BLaER1 (cell line): ENCODE results near the gene CD55.

Experiments
- H3K27ac ChIP-seq: shearing (Covaris generic); formaldehyde crosslinking; 2 replicates; pipeline ENCODE4 v1.8.1; 2022
- H3K27me3 ChIP-seq: shearing (Covaris generic); formaldehyde crosslinking; 2 replicates; pipeline ENCODE4 v1.8.1; 2022
- H3K36me3 ChIP-seq: shearing (Covaris generic); formaldehyde crosslinking; 2 replicates; pipeline ENCODE4 v1.8.1; 2022
- H3K4me1 ChIP-seq: shearing (Covaris generic); formaldehyde crosslinking; 2 replicates; pipeline ENCODE4 v1.8.1; 2022
- H3K4me2 ChIP-seq: shearing (Covaris generic); formaldehyde crosslinking; 2 replicates; pipeline ENCODE4 v1.8.1; 2022
- H3K4me3 ChIP-seq: shearing (Covaris generic); formaldehyde crosslinking; 2 replicates; pipeline ENCODE4 v1.8.1; 2022
- H3K9ac ChIP-seq: shearing (Covaris generic); formaldehyde crosslinking; 2 replicates; pipeline ENCODE4 v1.8.1; 2022
- H3K9me3 ChIP-seq: shearing (Covaris generic); formaldehyde crosslinking; 2 replicates; pipeline ENCODE4 v1.8.1; 2022
- H4K20me1 ChIP-seq: shearing (Covaris generic); formaldehyde crosslinking; 2 replicates; pipeline ENCODE4 v1.8.1; 2022
- Cebpa-rat ChIP-seq: shearing (Covaris generic); IDR thresholded peaks from 2 replicates; pipeline ENCODE4 v1.8.1; 2022

The CD55 gene, protein sequence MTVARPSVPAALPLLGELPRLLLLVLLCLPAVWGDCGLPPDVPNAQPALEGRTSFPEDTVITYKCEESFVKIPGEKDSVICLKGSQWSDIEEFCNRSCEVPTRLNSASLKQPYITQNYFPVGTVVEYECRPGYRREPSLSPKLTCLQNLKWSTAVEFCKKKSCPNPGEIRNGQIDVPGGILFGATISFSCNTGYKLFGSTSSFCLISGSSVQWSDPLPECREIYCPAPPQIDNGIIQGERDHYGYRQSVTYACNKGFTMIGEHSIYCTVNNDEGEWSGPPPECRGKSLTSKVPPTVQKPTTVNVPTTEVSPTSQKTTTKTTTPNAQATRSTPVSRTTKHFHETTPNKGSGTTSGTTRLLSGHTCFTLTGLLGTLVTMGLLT

DNA sequence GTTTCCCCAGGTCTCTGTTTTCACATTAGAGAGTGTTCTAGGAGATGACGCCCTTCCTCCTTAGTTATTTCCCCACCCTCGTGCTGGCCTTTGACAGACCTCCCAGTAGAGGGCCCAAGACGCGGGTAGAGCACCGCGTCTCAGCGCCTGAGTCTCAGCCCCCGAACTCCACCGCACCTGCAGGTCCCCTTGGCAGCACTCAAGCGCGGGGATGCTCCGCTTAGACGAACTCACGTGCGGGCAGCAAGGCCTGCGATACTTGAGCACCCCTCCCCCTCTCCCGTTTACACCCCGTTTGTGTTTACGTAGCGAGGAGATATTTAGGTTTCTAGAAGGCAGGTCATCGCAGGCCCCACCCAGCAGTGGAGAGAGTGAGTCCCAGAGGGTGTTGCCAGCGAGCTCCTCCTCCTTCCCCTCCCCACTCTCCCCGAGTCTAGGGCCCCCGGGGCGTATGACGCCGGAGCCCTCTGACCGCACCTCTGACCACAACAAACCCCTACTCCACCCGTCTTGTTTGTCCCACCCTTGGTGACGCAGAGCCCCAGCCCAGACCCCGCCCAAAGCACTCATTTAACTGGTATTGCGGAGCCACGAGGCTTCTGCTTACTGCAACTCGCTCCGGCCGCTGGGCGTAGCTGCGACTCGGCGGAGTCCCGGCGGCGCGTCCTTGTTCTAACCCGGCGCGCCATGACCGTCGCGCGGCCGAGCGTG is at the start of gene CD55:
TSS of gene CD55 (plus strand) at position 600 of the 711 bp plus-strand sequence. CDS start at position 688, 88 bp downstream.
- Histone ChIP-seq H3K4me2 (peak within 1 kb of the TSS; percentile 88), H3K27ac (peak within 1 kb of the TSS; percentile 90), H3K9ac (peak within 1 kb of the TSS; percentile 91), H3K4me3 (peak within 1 kb of the TSS; percentile 82), H3K9me3 (no peaks in the 10 kb centered on the region), H3K4me1 (peaks cover 25% of the 10 kb centered on the region), H4K20me1 (no peaks in the 10 kb centered on the region), H3K27me3 (no peaks in the 10 kb centered on the region), H3K36me3 (peaks cover 13% of the 10 kb centered on the region)
- TF ChIP-seq Cebpa-rat = no peak

DNA sequence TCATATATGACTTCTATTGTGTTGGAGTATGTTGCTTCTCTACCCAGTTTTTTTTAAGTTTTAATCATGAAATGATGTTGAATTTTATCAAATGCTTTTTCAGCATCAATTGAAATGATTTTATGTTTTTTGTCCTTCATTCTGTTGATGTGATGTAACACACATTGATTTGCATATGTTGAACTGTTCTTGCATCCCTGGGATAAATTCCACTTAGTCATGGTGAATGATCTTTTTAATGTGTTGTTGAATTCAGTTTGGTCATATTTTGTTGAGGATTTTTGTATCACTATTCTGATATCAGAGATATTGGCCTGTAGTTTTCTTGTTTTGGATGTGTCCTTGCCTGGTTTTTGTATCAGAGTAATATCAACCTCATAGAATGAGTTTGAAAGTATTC is 46.6 kb upstream of the CD55 start:
- no peaks in the 10 kb centered on the region for H3K27me3 ChIP-seq
- H3K4me1 ChIP-seq = no peaks in the 10 kb centered on the region
- H3K9me3 ChIP-seq = no peaks in the 10 kb centered on the region
- no peaks in the 10 kb centered on the region for H3K36me3 ChIP-seq
- TF ChIP-seq Cebpa-rat = no peak
- H3K9ac ChIP-seq = no peak overlapping the region
- no peaks in the 10 kb centered on the region for H4K20me1 ChIP-seq
- no peak overlapping the region for H3K27ac ChIP-seq
- no peak overlapping the region for H3K4me3 ChIP-seq
- no peak overlapping the region for H3K4me2 ChIP-seq

DNA sequence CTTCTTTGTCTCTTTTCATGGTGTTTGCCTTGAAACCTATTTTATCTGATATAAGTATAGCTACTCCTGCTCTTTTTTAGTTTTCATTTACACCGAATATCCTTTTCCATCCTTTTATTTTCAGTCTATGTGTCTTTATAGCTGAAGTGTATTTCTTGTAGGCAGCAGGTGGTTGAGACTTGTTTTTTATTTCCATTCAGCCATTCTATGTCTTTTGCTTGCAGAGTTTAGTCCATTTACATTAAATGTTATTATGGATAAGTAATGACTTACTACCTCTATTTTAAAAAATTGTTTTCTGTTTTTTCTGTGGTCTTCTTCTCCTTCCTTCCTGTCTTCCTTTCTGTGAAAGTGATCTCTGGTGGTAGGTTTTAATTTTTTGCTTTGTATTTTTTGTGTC is 45.0 kb upstream of the CD55 start:
- Histone ChIP-seq H3K9me3 (no peaks in the 10 kb centered on the region), H3K9ac (no peak overlapping the region), H4K20me1 (no peaks in the 10 kb centered on the region), H3K4me3 (no peak overlapping the region), H3K36me3 (no peaks in the 10 kb centered on the region), H3K4me1 (no peaks in the 10 kb centered on the region), H3K27me3 (no peaks in the 10 kb centered on the region), H3K27ac (no peak overlapping the region), H3K4me2 (no peak overlapping the region)
- no peak for TF ChIP-seq Cebpa-rat

DNA sequence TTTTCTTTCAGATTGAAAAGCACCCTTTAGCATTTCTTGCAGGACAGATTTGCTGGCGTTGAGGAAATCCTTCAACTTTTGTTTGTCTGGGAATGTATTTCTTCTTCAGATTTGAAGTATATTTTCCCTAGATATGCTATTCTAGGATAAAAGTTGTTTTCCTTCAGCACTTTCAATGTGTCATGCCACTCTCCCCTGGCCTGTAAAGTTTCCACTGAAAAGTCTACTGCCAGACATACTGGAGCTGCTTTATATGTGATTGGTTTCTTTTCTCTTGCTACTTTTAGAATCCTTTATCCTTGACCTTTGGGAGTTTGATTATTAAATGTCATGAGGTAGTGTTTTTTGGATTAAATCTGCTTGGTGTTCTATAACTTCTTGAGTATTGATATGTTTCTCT is 44.2 kb upstream of the CD55 start:
- H3K27me3 ChIP-seq = no peaks in the 10 kb centered on the region
- no peak overlapping the region for H3K9ac ChIP-seq
- no peaks in the 10 kb centered on the region for H3K9me3 ChIP-seq
- no peak overlapping the region for H3K4me2 ChIP-seq
- H3K36me3 ChIP-seq = no peaks in the 10 kb centered on the region
- no peak overlapping the region for H3K27ac ChIP-seq
- no peak for TF ChIP-seq Cebpa-rat
- H3K4me1 ChIP-seq = peaks cover 7% of the 10 kb centered on the region; the same call in 1 of the 2 replicates
- no peaks in the 10 kb centered on the region for H4K20me1 ChIP-seq
- no peak overlapping the region for H3K4me3 ChIP-seq

DNA sequence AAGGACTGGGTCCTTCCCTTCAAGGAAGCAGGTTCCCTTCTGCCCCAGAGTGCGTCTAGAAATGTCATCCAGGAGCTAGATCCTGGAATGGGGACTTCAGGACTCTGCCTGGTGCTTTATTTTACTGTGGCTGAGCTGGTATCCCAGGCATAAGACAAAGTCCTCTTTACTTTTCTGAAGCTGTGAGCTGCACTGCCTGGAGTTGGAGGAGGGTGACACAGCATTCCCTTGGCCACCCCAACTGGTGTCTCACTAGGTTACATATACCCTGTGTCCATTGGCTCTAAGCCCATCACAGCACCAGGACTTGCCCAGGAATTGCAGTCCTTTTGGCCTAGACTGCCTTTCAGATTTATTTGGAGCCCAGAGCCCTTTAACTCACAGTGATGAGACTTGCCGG is 41.8 kb upstream of the CD55 start:
- Histone ChIP-seq H3K4me3 (no peak overlapping the region), H3K27me3 (no peaks in the 10 kb centered on the region), H3K9ac (no peak overlapping the region), H3K4me2 (no peak overlapping the region), H3K36me3 (no peaks in the 10 kb centered on the region), H3K4me1 (peaks cover 13% of the 10 kb centered on the region; the same call in 1 of the 2 replicates), H4K20me1 (no peaks in the 10 kb centered on the region), H3K27ac (no peak overlapping the region), H3K9me3 (no peaks in the 10 kb centered on the region)
- no peak for TF ChIP-seq Cebpa-rat

DNA sequence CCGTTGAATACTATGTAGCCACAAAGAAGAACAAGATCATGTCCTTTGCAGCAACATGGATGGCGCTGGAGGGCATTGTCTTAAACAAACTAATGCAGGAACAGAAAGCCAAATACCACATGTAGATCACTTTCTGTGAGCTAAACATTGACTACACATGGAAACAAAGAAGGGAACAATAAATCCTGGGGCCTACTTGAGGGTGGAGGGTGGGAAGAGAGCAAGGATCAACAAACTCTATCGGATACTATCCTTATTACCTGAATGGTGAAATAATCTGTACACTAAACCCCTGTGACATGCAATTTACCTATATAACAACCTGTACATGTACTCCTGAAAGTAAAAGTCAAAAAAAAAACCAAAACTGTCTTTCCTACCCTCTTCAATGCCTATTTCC is 40.8 kb upstream of the CD55 start:
- no peaks in the 10 kb centered on the region for H3K9me3 ChIP-seq
- H3K27ac ChIP-seq = no peak overlapping the region
- no peaks in the 10 kb centered on the region for H4K20me1 ChIP-seq
- peaks cover 13% of the 10 kb centered on the region; the same call in 1 of the 2 replicates for H3K4me1 ChIP-seq
- no peak overlapping the region for H3K9ac ChIP-seq
- H3K4me2 ChIP-seq = no peak overlapping the region
- H3K27me3 ChIP-seq = no peaks in the 10 kb centered on the region
- H3K36me3 ChIP-seq = no peaks in the 10 kb centered on the region
- H3K4me3 ChIP-seq = no peak overlapping the region
- no peak for TF ChIP-seq Cebpa-rat

DNA sequence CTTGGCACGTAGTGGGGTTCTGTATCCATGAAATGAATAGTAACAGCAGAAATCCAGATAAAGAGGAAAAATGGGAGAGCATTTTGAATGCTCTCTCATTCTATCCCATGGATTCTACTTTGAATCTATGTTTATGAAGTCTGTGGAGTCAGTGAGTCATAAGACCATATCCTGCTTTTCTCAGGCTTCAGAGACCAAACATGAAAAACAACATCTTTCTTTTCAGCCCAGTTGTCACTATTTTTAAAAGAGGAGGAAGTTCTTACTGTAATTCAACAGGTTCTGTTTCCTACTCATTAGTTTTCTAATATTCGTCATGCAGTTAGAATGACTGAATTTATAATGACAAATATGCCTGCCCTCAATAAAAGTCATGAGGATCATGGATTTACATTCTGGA is 39.4 kb upstream of the CD55 start:
- no peaks in the 10 kb centered on the region for H3K27me3 ChIP-seq
- TF ChIP-seq Cebpa-rat = no peak
- no peak overlapping the region for H3K4me3 ChIP-seq
- H3K9me3 ChIP-seq = no peaks in the 10 kb centered on the region
- no peak overlapping the region for H3K9ac ChIP-seq
- peaks cover 13% of the 10 kb centered on the region; the same call in 1 of the 2 replicates for H3K4me1 ChIP-seq
- H4K20me1 ChIP-seq = no peaks in the 10 kb centered on the region
- H3K27ac ChIP-seq = no peak overlapping the region
- peak overlapping the region; percentile 20; the same call in 1 of the 2 replicates for H3K4me2 ChIP-seq
- no peaks in the 10 kb centered on the region for H3K36me3 ChIP-seq

DNA sequence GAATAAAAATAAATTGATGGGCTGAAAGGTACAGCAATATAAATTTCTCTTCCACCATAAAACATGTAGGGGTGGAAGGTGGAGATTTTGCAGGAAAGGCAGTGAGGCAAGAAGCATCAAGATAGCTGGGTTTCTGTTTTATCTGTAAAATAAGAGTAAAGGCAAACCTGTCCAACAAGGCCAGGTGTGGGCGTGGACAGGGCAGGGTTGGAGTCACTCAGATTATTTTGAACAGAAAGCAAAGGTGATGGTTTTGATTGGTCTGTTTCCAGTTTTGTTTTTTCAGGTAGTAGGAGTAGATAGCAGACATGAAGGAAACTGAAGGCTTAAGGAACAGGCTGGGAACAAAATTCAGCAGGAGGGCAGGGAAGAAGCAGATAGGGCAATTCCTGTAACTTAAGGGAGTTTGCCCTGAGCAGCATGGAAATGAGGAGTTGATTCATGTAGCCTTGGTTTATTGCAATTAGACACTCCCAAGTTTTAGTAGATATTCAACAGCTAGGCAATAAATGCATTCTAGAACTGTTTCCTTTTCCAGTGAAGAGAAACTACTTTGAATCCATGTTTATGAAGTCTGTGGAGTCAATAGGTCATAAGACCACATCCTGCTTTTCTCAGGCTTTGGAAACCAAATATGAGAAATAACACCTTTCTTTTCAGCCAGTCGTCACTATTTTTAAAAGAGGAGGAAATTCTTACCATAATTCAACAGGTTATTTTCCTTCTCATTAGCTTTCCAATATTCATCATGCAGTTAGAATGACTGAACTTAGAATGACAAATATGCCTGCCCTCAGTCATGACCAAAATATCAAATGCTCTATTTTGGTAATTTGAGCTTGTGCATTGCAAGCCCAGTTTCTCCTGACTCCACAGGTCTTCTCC is 38.7 kb upstream of the CD55 start:
- Histone ChIP-seq H3K4me3 (no peak overlapping the region), H3K4me2 (peak overlapping the region; percentile 20; the same call in 1 of the 2 replicates), H3K9me3 (no peaks in the 10 kb centered on the region), H3K27ac (no peak overlapping the region), H3K36me3 (no peaks in the 10 kb centered on the region), H4K20me1 (no peaks in the 10 kb centered on the region), H3K4me1 (peaks cover 13% of the 10 kb centered on the region; the same call in 1 of the 2 replicates), H3K9ac (no peak overlapping the region), H3K27me3 (no peaks in the 10 kb centered on the region)
- TF ChIP-seq Cebpa-rat = no peak

DNA sequence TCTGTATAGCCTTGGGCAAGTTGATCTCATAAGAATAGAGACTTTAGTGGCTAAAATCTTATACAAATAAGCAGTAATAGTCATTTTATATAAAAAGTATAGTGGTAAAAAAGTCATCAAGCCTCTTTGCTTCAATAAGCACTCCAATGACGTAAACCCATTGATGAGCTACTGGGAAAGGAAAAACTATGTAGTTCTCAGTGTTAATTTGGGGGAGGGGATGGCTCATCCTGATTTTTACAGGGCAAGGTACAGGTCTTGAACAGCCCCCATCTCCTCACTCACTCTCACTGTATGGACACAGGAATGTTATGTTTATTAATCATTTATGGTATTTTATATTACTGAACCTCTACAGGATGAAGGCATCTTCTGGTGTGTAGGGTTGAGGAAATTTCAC is 38.1 kb upstream of the CD55 start:
- TF ChIP-seq Cebpa-rat = no peak
- no peak overlapping the region for H3K27ac ChIP-seq
- peaks cover 13% of the 10 kb centered on the region; the same call in 1 of the 2 replicates for H3K4me1 ChIP-seq
- H3K4me3 ChIP-seq = no peak overlapping the region
- H3K9me3 ChIP-seq = no peaks in the 10 kb centered on the region
- H4K20me1 ChIP-seq = no peaks in the 10 kb centered on the region
- no peaks in the 10 kb centered on the region for H3K36me3 ChIP-seq
- no peaks in the 10 kb centered on the region for H3K27me3 ChIP-seq
- no peak overlapping the region for H3K4me2 ChIP-seq
- no peak overlapping the region for H3K9ac ChIP-seq
